Measurements from ENCODE around the gene AK5. TPM values are rescaled to one million over a fixed set of nuclear protein-coding genes. Genes with fewer than 3 reads are reported as not detected.

The AK5 gene
- total RNA-seq, 1 experiment from 2014 or later, result 3.0 TPM

- ATAC-seq, result no peak
- H3K9me3 ChIP-seq (ENCODE audit: control insufficient read depth, insufficient read depth, low read depth, low read length), result no peaks in the 10 kb centered on the region
- ChIA-PET CTCF (no interaction called here), POLR2A (no interaction called here)
- no TSS peak for BruUV-seq (replicated peaks)
- in situ Hi-C loops (cut with HindIII; ENCODE audit: low pct_unique_long_range_greater_than_20kb, low sequenced_read_pairs) (no loop called here), intact Hi-C loops (cut with micrococcal nuclease; ENCODE audit: unreplicated experiment) (no loop called here)
- TF ChIP-seq REST (IDR thresholded peaks at IDR 0.05; ENCODE audit: insufficient read depth in 1 of 2, low read depth in 2 of 2, low read length in 1 of 2), result no peak
- no peak for TF ChIP-seq TCF7L2 (IDR thresholded peaks at IDR 0.05; ENCODE audit: low read depth, low read length)
- TF ChIP-seq POLR2AphosphoS5 (IDR thresholded peaks at IDR 0.05; ENCODE audit: low read depth, low read length), result no peak
- no peak for TF ChIP-seq SIN3A (IDR thresholded peaks at IDR 0.05; ENCODE audit: borderline replicate concordance, insufficient read depth, low read depth, low read length)
- no peak for TF ChIP-seq CTCF (IDR thresholded peaks at IDR 0.05)
- no peaks in the 10 kb centered on the region for H3K4me1 ChIP-seq (ENCODE audit: control insufficient read depth, insufficient read depth, low read length)
- no peaks in the 10 kb centered on the region; the same call in 1 of the 2 replicates for H3K36me3 ChIP-seq (ENCODE audit: control insufficient read depth, insufficient read depth, low read length)
- H3K27me3 ChIP-seq (ENCODE audit: control insufficient read depth, insufficient read depth, low read length), result no peaks in the 10 kb centered on the region
- H3K4me3 ChIP-seq (ENCODE audit: low read depth in 2 of 2, low read length in 2 of 2), result no peak overlapping the region
- H3K27ac ChIP-seq (ENCODE audit: low read length), result no peak overlapping the region
- no peak for DNase-seq (ENCODE audit: low read depth, low spot score)
These were observed 105.7 kb downstream of the AK5 start for GRCh38 chr1:77387553-77387952.

GRCh38 chr1:77388661-77389060 is 106.8 kb downstream of the AK5 start:
- DNase-seq (ENCODE audit: low read depth, low spot score) (no peak), ATAC-seq (no peak)
- no peak for TF ChIP-seq TCF7L2 (IDR thresholded peaks at IDR 0.05; ENCODE audit: low read depth, low read length)
- TF ChIP-seq REST (IDR thresholded peaks at IDR 0.05; ENCODE audit: insufficient read depth in 1 of 2, low read depth in 2 of 2, low read length in 1 of 2), result no peak
- no peak for TF ChIP-seq CTCF (IDR thresholded peaks at IDR 0.05)
- TF ChIP-seq POLR2AphosphoS5 (IDR thresholded peaks at IDR 0.05; ENCODE audit: low read depth, low read length), result no peak
- TF ChIP-seq SIN3A (IDR thresholded peaks at IDR 0.05; ENCODE audit: borderline replicate concordance, insufficient read depth, low read depth, low read length), result no peak
- ChIA-PET POLR2A (no interaction called here), CTCF (no interaction called here)
- in situ Hi-C loops (cut with HindIII; ENCODE audit: low pct_unique_long_range_greater_than_20kb, low sequenced_read_pairs) (no loop called here), intact Hi-C loops (cut with micrococcal nuclease; ENCODE audit: unreplicated experiment) (no loop called here)
- BruUV-seq (replicated peaks), result no TSS peak
- Histone ChIP-seq H3K4me1 (ENCODE audit: control insufficient read depth, insufficient read depth, low read length) (no peaks in the 10 kb centered on the region), H3K27me3 (ENCODE audit: control insufficient read depth, insufficient read depth, low read length) (no peaks in the 10 kb centered on the region), H3K4me3 (ENCODE audit: low read depth in 2 of 2, low read length in 2 of 2) (no peak overlapping the region), H3K9me3 (ENCODE audit: control insufficient read depth, insufficient read depth, low read depth, low read length) (no peaks in the 10 kb centered on the region), H3K36me3 (ENCODE audit: control insufficient read depth, insufficient read depth, low read length) (no peaks in the 10 kb centered on the region; the same call in 1 of the 2 replicates), H3K27ac (ENCODE audit: low read length) (no peak overlapping the region)
